ENCODE measurements around the gene TRAF1. TPM values are rescaled to one million over a fixed set of nuclear protein-coding genes. Genes with fewer than 3 reads are reported as not detected.

TRAF1 gene
- total RNA-seq, 1 experiment from 2014 or later, result 1.7 TPM

DNA sequence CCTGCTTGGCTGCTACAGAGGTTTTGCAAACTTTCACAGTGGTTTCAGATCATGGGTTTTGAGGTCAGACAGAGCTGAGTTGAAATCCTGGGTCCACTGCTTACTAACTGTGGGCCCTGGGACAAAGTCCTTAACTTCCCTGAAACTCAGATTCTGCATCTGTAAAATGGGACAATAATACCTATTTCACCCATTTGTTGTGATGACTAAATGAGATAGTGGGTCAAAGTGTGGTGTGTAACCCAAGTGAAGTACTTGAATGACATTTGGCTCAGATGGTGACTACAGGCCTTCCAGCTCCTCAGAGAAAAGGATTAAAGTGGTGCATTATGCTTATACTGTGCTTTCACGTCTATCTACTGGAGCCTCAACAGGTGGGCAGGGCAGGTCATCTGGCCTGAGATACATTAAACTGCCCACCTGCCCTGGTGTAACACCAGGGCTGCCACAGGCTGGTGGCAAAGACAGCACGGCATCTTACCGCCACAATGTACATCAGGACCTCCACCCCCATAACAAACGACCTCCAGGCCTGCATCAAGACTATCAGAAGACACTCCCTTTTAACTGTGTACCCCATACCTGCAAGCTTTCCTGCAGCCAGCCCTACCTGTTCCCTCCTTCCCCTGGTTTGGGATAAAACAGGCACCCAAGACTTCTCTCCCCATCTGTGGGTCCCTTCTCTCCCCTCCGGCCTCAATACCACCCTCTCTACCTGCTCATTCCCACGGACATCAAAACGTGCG lies 846 bp upstream of the TRAF1 start:
- CTCF ChIA-PET, result no interaction called here
- RAD21 ChIA-PET (ENCODE audit: low non-redundant PET in 1 of 2, low total read pairs in 2 of 2, uncharacterized antibody in 2 of 2, unreplicated experiment in 2 of 2), result no interaction called here
- intact Hi-C loops (cut with micrococcal nuclease), result no loop called here

More for the DNA sequence above, 846 bp upstream of the TRAF1 start:
- H2AFZ ChIP-seq (ENCODE audit: low read depth, low read length, poor library complexity, severe bottlenecking), result no peak overlapping the region
- H3K4me3 ChIP-seq (replicated peaks in 1 of 2; ENCODE audit: low read depth in 1 of 2, low read length in 2 of 2), result no peak overlapping the region
- TF ChIP-seq POLR2A (IDR thresholded peaks at IDR 0.05; ENCODE audit: borderline replicate concordance, extremely low read depth, insufficient read depth, insufficient read length) (no peak), JUND (IDR thresholded peaks at IDR 0.05) (no peak), SIN3A (IDR thresholded peaks at IDR 0.05; ENCODE audit: low read depth) (no peak), ZNF274 (IDR thresholded peaks at IDR 0.05; ENCODE audit: low read depth, low read length) (no peak), ZFX (IDR thresholded peaks at IDR 0.05) (no peak), EGR1 (IDR thresholded peaks at IDR 0.05; ENCODE audit: low read depth) (no peak), TCF7L2 (IDR thresholded peaks at IDR 0.05; ENCODE audit: borderline replicate concordance, extremely low read depth, insufficient read depth, insufficient read length) (no peak), ATF3 (IDR thresholded peaks at IDR 0.05) (no peak), EZH2phosphoT487 (IDR thresholded peaks at IDR 0.05; ENCODE audit: borderline replicate concordance) (no peak), RAD21 (IDR thresholded peaks at IDR 0.05; ENCODE audit: low read depth) (no peak), ELF1 (IDR thresholded peaks at IDR 0.05; ENCODE audit: borderline replicate concordance, low read depth) (no peak), POLR2AphosphoS5 (IDR thresholded peaks at IDR 0.05; ENCODE audit: low read depth, low read length) (no peak), SRF (IDR thresholded peaks at IDR 0.05; ENCODE audit: low read depth) (no peak), CTCF (IDR thresholded peaks at IDR 0.05 in 2 of 3, conservative IDR thresholded peaks at IDR 0.05 in 1 of 3; ENCODE audit: borderline replicate concordance in 1 of 3, insufficient read depth in 1 of 3, low read depth in 2 of 3, low read length in 2 of 3) (no peak)
- TF ChIP-seq, protein P1, sequence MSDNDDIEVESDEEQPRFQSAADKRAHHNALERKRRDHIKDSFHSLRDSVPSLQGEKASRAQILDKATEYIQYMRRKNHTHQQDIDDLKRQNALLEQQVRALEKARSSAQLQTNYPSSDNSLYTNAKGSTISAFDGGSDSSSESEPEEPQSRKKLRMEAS (IDR thresholded peaks at IDR 0.05), result no peak
- no peaks in the 10 kb centered on the region for H3K9me3 ChIP-seq (ENCODE audit: control insufficient read depth in 1 of 2, insufficient read depth in 1 of 2, low read depth in 1 of 2, low read length in 2 of 2)
- peaks cover 4 to 17% of the 10 kb centered on the region in 2 experiments; a peak in 2 of 4 replicates for H3K4me1 ChIP-seq (ENCODE audit: control insufficient read depth in 1 of 2, insufficient read depth in 2 of 2, low read length in 2 of 2)
- no peaks in the 10 kb centered on the region for H3K79me2 ChIP-seq (ENCODE audit: insufficient read depth, low read length)
- BruUV-seq (replicated peaks), result no TSS peak
- H3K27me3 ChIP-seq (ENCODE audit: insufficient read depth, low read length), result no peaks in the 10 kb centered on the region
- POLR2A ChIA-PET, result no interaction called here
- H3K4me2 ChIP-seq (ENCODE audit: low read length), result peak overlapping the region; percentile 79; the same call in 1 of the 2 replicates
- ATAC-seq (no peak), DNase-seq (ENCODE audit: low read depth, low spot score) (no peak)
- no peaks in the 10 kb centered on the region for H4K20me1 ChIP-seq (ENCODE audit: insufficient read depth)
- no peak overlapping the region for H3K9ac ChIP-seq (ENCODE audit: low read length)
- H3K27ac ChIP-seq (ENCODE audit: low read depth, low read length), result no peak overlapping the region
- no peaks in the 10 kb centered on the region for H3K36me3 ChIP-seq (ENCODE audit: control insufficient read depth in 1 of 2, insufficient read depth in 2 of 2, low read length in 2 of 2)
- H3K9me2 ChIP-seq (ENCODE audit: insufficient read depth), result no peaks in the 10 kb centered on the region
